ENCODE data around the gene NFATC1.

Gene NFATC1

DNA sequence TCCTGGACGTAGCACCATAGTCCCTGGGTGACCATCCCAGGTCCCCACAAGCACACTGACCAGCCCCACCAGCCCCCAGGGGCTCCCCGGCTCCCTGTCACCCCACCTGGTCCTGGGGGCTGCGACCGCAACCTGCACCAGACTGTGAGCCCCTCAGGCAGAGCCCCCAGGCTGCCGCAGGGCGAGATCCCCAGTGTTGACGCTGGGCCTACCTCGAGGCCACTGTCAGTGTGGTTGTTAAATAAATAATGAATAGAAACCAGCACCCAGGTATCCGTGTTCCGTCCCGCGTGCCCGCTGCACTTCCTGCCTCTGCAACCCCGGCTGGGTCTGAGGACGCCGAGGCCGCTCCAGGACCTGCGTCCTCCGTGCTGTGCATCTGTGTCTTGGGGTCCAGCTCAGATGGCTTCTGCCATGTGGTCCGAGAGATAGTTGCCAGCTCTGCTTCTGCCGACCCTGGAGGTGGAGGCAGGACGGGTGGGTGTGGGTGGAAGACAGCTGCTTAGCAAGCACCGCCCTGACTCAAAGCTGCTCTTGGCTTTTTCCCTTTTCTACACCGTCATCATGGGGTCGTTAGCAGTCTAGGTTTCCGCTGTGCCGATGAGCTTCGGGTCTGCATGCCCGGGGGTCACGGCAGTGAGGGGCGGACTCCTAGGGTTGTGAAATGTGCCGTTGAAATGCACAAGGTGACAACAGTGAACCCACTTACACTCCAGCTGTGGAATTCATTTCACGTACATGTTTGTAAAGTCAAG, 74.2 kb downstream of the NFATC1 start:
- H3K27ac Mint-ChIP-seq, result no peak overlapping the region
- H3K4me3 Mint-ChIP-seq, result no peak overlapping the region
- intact Hi-C loops (cut with micrococcal nuclease), result no loop called here
- no peaks in the 10 kb centered on the region for H3K4me1 Mint-ChIP-seq (ENCODE audit: low read depth)
- peaks cover 85% of the 10 kb centered on the region for H3K36me3 Mint-ChIP-seq (ENCODE audit: low read depth)
- H3K27me3 Mint-ChIP-seq, result no peaks in the 10 kb centered on the region
- peaks cover 11% of the 10 kb centered on the region for H3K9me3 Mint-ChIP-seq

DNA sequence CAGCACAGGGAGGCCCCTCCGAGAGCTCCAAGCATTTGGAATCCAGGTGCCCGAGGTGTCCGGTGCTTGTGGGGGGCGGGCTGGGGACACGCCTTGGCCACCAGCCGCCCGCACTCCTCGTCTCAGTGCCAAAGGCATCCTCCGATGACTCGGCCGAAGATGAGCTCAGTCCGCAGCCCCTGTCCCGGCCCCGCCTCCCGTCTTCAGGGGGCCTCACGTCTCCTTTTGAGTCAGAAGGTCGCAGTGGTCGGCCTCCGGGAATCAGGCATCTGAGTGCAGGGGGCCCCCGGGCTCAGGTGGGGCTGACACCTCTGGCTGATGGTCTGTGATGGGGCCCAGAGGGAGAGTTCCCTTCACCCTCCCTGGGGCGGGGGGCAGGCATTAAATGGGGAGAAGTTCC, 74.8 kb downstream of the NFATC1 start:
- no peak overlapping the region for H3K4me3 Mint-ChIP-seq
- intact Hi-C loops (cut with micrococcal nuclease), result no loop called here

DNA sequence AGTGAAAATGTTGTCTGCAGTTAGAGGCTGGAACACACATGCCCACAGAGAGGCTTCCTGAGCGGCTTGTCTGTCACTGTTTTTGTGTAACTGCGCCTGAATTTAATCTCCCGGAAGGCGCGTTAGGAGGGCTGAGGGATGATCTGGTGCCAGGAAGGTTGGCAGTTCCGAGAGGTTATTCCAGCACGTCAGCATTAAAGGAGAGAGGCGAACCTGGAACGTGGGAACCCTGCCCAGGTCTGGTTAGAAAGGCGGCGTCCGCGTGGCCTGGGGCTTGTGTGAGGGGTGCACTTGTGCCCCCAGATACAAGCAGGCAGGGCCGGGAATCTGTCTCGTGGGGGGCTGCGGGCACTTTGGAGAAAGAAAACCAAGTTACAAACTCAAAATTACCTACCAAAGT, 75.3 kb downstream of the NFATC1 start:
- Mint-ChIP-seq H3K27ac (no peak overlapping the region), H3K36me3 (ENCODE audit: low read depth) (peaks cover 81% of the 10 kb centered on the region)

More for the DNA sequence above, 74.8 kb downstream of the NFATC1 start:
- Mint-ChIP-seq H3K27ac (no peak overlapping the region), H3K9me3 (peaks cover 11% of the 10 kb centered on the region), H3K36me3 (ENCODE audit: low read depth) (peaks cover 81% of the 10 kb centered on the region), H3K4me1 (ENCODE audit: low read depth) (no peaks in the 10 kb centered on the region), H3K27me3 (no peaks in the 10 kb centered on the region)

DNA sequence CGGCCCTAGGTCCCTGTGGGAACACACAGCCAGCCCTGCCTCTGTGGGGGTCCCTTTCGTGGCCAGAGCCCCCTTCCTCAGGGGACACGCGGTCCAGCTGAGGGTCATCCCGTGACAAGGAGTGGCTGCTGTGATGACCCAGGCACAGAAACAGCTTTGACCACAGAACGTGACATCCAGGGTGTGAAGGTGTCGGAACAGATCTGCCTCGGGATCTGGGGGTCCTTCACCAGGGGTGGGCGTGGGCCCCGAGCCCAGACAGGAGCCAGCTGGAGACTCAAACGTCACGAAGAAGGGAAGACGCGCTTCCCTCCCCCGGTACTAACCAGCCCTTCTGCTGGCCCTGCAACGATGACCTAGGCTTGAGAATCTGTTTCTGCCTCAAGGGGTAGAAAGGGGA, 75.9 kb downstream of the NFATC1 start:
- H3K4me1 Mint-ChIP-seq (ENCODE audit: low read depth), result no peaks in the 10 kb centered on the region
- no peaks in the 10 kb centered on the region for H3K27me3 Mint-ChIP-seq
- H3K36me3 Mint-ChIP-seq (ENCODE audit: low read depth), result peaks cover 81% of the 10 kb centered on the region
- intact Hi-C loops (cut with micrococcal nuclease), result no loop called here
- no peak overlapping the region for H3K4me3 Mint-ChIP-seq
- peaks cover 11% of the 10 kb centered on the region for H3K9me3 Mint-ChIP-seq
- H3K27ac Mint-ChIP-seq, result no peak overlapping the region

More for the DNA sequence above, 75.3 kb downstream of the NFATC1 start:
- intact Hi-C loops (cut with micrococcal nuclease), result no loop called here
- Mint-ChIP-seq H3K4me3 (no peak overlapping the region), H3K4me1 (ENCODE audit: low read depth) (no peaks in the 10 kb centered on the region), H3K27me3 (no peaks in the 10 kb centered on the region), H3K9me3 (peaks cover 11% of the 10 kb centered on the region)

DNA sequence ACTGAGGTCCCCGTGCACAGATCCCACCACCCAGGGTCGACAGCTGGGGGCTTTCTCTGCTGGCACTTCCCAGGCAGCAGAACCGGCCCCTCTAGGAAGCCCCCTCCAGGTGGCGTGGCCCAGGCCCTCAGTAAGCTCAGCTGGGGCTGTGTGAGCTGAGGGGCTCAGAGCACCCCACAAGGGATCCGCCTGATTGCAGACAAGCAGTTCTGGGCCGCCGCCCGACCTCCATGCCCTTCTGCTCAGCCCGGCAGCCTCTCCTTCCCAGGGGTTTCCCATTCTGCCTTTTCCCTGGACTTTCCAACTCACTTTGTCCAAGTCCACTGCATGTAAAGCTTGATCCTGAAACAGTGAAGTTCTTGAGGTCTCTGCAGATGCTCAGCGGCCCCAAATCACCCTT, 76.4 kb downstream of the NFATC1 start:
- Mint-ChIP-seq H3K4me3 (no peak overlapping the region), H3K9me3 (peaks cover 11% of the 10 kb centered on the region), H3K27ac (no peak overlapping the region), H3K27me3 (no peaks in the 10 kb centered on the region), H3K36me3 (ENCODE audit: low read depth) (peaks cover 81% of the 10 kb centered on the region), H3K4me1 (ENCODE audit: low read depth) (no peaks in the 10 kb centered on the region)
- intact Hi-C loops (cut with micrococcal nuclease), result no loop called here

DNA sequence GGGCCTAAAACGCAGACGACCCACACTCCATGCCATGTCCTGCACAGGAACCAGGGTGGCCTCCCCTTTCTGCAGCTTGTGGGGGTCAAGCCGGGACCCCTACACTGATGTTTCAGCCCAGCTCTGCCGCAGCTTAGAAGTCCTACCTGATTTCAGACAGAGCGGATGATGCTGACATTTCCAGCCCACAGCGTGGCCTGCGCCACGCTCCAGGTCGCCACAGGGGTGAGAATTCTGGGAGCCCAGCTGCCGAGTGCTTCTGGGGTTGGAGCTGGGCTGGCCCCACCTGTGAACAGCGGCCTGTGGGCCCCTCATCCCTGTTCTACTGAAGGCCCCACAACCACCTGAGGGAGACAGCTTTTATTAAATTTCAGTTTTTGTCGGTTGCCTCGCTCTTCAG, 77.2 kb downstream of the NFATC1 start:
- Mint-ChIP-seq H3K36me3 (ENCODE audit: low read depth) (peaks cover 77% of the 10 kb centered on the region), H3K27ac (no peak overlapping the region), H3K9me3 (peaks cover 11% of the 10 kb centered on the region), H3K27me3 (no peaks in the 10 kb centered on the region), H3K4me1 (ENCODE audit: low read depth) (no peaks in the 10 kb centered on the region), H3K4me3 (no peak overlapping the region)
- intact Hi-C loops (cut with micrococcal nuclease), result no loop called here

DNA sequence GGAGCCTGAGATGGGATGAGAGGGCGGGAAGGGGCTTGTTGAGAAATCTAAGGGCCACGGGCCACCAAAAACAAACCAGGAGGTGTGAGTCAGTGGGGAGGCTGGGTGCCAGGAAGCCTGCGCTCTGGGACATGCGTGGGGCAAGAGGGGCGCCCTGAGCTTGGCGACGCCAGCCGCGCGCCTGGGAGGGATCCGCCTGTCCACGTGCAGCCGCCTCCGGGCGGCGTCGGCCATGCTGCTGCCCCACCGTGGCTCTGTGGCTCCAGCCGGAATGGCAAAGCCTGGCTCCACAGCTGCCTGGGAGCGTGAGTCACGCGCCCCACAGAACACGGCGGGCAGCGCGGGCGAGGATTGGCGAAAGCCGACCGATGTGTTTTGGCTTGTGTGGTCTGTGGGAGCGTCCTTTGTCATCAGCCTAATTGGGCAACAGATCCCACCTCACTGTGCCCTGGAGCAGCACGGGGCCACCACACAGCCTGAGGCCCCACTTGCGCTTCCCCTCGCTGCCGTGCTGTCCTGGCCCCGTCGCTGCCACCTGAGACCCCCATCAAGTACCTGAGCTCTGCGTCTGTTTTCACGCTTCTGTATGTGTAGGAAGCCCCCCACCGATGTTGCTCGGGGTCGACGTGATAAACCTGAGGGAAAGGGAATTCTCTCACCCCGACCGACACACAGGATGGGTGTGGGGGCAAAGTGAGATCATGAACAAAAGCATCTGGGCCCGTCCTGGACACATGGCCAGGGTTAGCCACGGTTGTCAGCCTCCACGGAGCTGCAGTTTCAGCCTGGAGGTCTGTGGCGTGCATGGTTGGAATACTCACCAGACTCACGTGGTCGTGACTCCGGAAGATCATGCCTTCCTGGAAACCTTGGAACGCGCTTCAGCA, 80.5 kb downstream of the NFATC1 start:
- peaks cover 70% of the 10 kb centered on the region for H3K36me3 Mint-ChIP-seq (ENCODE audit: low read depth)
- H3K27ac Mint-ChIP-seq, result no peak overlapping the region
- H3K27me3 Mint-ChIP-seq, result no peaks in the 10 kb centered on the region
- intact Hi-C loops (cut with micrococcal nuclease), result no loop called here
- peaks cover 11% of the 10 kb centered on the region for H3K9me3 Mint-ChIP-seq
- no peak overlapping the region for H3K4me3 Mint-ChIP-seq
- H3K4me1 Mint-ChIP-seq (ENCODE audit: low read depth), result no peaks in the 10 kb centered on the region

DNA sequence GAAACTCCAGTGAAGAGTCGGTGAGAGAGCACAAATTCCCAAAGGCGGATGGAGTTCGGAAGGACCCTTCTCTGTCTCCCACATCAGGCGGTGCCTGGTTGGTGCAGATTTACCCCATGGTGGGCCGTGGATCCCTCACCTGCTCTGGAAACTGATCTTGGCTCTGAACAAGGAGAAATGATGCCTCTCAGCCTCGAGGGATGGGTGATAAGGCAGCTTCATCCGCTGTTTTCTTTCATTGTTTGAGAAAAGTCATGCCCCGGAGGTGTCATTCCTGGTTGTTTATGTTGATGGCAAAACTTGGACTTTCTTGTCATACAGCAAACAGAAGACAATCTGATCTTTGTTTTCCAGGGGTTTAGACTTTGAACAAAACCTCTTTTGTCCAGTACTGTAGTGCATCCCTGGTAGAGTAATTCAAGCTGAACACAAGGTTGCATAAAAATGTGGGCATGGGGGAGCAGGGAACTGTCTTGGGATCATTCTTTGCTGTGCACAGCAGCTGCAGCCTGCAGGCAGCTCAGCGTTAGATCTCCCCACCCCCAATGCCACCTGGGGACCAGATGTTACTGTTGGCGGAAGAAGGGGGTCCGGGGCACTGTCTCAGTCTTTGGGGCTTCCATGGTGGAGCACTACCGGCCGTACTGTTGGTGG, 81.3 kb downstream of the NFATC1 start:
- H3K9me3 Mint-ChIP-seq, result peaks cover 11% of the 10 kb centered on the region
- H3K4me1 Mint-ChIP-seq (ENCODE audit: low read depth), result no peaks in the 10 kb centered on the region
- H3K4me3 Mint-ChIP-seq, result no peak overlapping the region
- H3K36me3 Mint-ChIP-seq (ENCODE audit: low read depth), result peaks cover 63% of the 10 kb centered on the region
- no peaks in the 10 kb centered on the region for H3K27me3 Mint-ChIP-seq
- intact Hi-C loops (cut with micrococcal nuclease), result no loop called here
- no peak overlapping the region for H3K27ac Mint-ChIP-seq

DNA sequence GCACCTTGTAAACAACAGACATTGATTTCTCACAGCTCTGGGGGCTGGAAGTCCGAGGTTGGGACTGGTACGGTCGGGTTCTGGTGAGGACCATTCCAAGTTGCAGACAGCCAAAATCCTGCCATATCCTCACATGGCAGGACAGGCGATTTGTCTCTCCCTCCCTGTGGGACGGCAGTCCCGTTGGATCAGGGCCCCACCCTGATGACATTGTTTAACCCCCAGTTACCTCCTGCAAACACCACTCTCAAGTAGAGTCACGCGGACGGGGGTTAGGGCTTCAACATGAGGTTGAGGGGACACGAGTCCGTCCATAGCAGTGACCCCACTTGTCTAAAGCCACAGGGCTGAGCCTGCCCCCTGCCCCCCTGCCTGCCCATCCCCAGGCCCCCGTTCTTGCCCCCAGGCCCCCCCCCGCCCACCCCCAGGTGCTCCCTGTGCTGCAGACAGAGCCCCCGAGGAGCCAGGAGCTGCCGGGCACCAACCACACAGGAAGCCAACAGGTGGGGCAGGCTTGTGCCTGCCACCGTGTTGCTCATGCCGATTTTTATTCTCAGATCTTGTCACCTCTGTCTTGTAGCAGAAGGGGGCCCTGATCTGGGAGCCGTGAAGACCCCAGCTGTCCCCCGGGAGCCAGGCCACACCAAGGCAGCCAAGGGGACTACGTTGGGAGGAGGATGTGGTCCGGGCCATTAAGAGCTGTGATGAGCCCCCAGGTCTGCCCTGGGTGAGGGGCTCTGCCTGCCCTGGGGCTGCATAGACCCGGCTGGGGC, 82.2 kb downstream of the NFATC1 start:
- no peak overlapping the region for H3K4me3 Mint-ChIP-seq
- H3K4me1 Mint-ChIP-seq (ENCODE audit: low read depth), result no peaks in the 10 kb centered on the region
- H3K36me3 Mint-ChIP-seq (ENCODE audit: low read depth), result peaks cover 54% of the 10 kb centered on the region
- intact Hi-C loops (cut with micrococcal nuclease), result no loop called here
- H3K27me3 Mint-ChIP-seq, result no peaks in the 10 kb centered on the region
- H3K27ac Mint-ChIP-seq, result no peak overlapping the region
- H3K9me3 Mint-ChIP-seq, result peaks cover 4% of the 10 kb centered on the region

DNA sequence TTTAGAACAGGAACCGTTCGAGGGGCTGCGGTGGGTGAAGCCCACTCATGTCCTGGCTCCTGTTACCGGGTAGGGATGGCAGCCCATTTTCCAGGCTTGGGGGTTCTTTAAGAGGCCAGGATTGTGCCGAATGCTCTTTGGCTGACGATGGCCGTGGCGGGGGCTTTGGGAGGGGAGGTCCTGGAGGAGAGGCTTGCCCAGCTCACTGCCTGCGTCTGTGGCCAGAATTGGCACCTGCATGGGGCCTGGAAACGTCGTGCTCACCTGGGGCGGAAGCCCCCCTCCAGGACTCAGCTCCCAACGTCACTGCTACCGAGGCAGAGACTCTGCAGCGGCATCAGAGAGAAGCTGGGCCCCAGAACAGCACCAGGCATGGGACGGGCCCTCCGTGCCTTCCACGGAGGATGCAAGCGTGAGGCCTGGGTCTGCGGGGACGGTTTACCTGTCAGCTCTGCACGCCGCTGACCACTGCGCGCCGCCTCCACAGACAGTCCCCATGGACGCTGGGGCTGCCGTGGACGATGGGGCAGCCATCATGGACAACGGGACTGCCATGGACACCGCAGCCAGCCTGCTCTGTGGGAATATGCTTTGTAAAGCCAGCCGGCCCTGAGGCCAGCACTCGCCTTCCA, 82.9 kb downstream of the NFATC1 start:
- peaks cover 49% of the 10 kb centered on the region for H3K36me3 Mint-ChIP-seq (ENCODE audit: low read depth)
- H3K27me3 Mint-ChIP-seq, result no peaks in the 10 kb centered on the region
- H3K4me1 Mint-ChIP-seq (ENCODE audit: low read depth), result no peaks in the 10 kb centered on the region
- no peak overlapping the region for H3K4me3 Mint-ChIP-seq
- intact Hi-C loops (cut with micrococcal nuclease), result no loop called here
- no peak overlapping the region for H3K27ac Mint-ChIP-seq
- H3K9me3 Mint-ChIP-seq, result no peaks in the 10 kb centered on the region

DNA sequence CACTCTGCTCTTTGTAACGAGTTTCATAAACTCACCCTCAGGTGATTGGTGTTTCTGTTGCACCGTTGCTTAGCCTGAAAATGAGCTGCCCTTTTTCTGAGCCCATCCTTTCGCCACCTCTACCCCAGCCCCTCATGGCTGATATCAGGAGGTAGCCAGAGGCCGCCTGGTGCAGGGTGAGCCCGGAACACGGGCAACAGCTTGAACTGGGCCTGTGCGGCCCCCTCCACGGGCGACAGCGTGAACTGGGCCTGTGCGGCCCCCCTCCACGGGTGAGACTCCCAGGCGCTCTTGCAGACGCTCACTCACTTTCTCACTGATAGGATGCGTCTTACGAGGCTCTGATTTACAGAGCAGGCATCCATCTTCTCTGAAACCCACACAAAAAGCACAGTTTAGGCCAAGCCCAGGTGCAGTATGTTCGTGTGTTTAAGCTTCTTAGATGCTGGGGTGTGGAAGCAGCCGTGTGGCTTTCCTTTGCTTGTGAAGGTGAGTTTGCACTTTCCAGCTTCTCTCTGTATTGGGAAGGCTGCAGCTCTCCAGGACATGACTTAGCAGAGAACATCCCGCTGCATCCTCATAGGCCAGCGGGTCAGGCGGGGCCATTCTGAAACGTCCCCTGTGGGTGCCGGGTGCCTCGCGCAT, 83.5 kb downstream of the NFATC1 start:
- H3K9me3 Mint-ChIP-seq, result no peaks in the 10 kb centered on the region
- intact Hi-C loops (cut with micrococcal nuclease), result no loop called here
- no peaks in the 10 kb centered on the region for H3K27me3 Mint-ChIP-seq
- no peak overlapping the region for H3K4me3 Mint-ChIP-seq
- peaks cover 52% of the 10 kb centered on the region for H3K36me3 Mint-ChIP-seq (ENCODE audit: low read depth)
- no peak overlapping the region for H3K27ac Mint-ChIP-seq
- H3K4me1 Mint-ChIP-seq (ENCODE audit: low read depth), result no peaks in the 10 kb centered on the region

DNA sequence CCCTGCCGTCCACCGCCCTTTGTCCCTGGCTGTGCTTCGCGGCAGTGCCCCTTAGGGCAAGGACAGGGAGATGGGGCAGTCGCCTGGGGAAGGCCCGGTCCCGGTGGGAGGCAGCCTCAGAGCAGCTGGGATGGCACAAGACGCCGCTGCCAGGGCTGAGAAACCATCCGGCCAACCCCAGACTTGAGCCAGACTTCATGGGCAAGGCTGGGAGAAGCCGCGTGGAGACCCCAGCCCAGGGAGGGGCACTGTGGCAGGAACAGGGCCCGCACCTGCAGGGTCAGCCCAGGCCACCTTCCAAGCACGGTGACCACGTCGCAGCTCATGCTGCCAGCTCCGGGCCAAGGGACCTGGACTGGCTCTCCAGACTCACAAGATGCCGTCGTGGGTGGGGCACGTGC, 84.0 kb downstream of the NFATC1 start:
- Mint-ChIP-seq H3K27ac (no peak overlapping the region), H3K27me3 (no peaks in the 10 kb centered on the region), H3K4me3 (no peak overlapping the region), H3K36me3 (ENCODE audit: low read depth) (peaks cover 57% of the 10 kb centered on the region), H3K4me1 (ENCODE audit: low read depth) (no peaks in the 10 kb centered on the region), H3K9me3 (no peaks in the 10 kb centered on the region)
- intact Hi-C loops (cut with micrococcal nuclease), result no loop called here

Measured in dendritic cell treated with granulocyte-macrophage colony-stimulating factor and Interleukin-4, amounts not matched to agents 40 ng/mL and 50 ng/mL, for 4 days (primary cell).